OCI-LY7 (cell line): ENCODE data around the gene ADAM33. TPM values are rescaled to one million over a fixed set of nuclear protein-coding genes. Genes with fewer than 3 reads are reported as not detected.

ENCODE experiments used
- BruUV-seq: library from RNA; stranded (reverse); fragments of 400-500 nt; replicated peaks from 2 replicates; lab custom pipeline; 2021; lab: Mats Ljungman, UMichigan
- CTCF ChIA-PET: fragments of 300-600 bp; sonication (Branson Sonifier 250); formaldehyde crosslinking; loops from one replicate; lab custom pipeline; 2022; ENCODE audit warnings: antibody characterized with exemption; ENCODE audit not compliant: unreplicated experiment; lab: Charles Lee
- POLR2A ChIA-PET: fragments of 300-600 bp; sonication (Branson Sonifier 250); formaldehyde crosslinking; loops from one replicate; lab custom pipeline; 2022; ENCODE audit warnings: antibody characterized with exemption; lab: Charles Lee
- DNase-seq: peaks from one replicate; pipeline ENCODE4 v3.0.0-alpha.2; 2015; ENCODE audit warnings: low spot score
- H2AFZ ChIP-seq: fragments of 200-600 bp; sonication (generic), shearing (Covaris generic); 2 replicates; pipeline ENCODE4 v1.6.1; 2014; ENCODE audit warnings: mild to moderate bottlenecking, antibody characterized with exemption, low read length, moderate library complexity
- H3K27ac ChIP-seq: fragments of 200-600 bp; sonication (generic); 2 replicates; pipeline ENCODE4 v1.5.1; 2014; ENCODE audit warnings: mixed run types, low read depth, mild to moderate bottlenecking, moderate library complexity, low read length, inconsistent platforms; ENCODE audit not compliant: poor library complexity, severe bottlenecking
- H3K36me3 ChIP-seq: fragments of 200-600 bp; sonication (generic); 2 replicates; pipeline ENCODE4 v1.6.1; 2014; ENCODE audit warnings: mild to moderate bottlenecking, antibody characterized with exemption, low read length, moderate library complexity, mixed read lengths; ENCODE audit not compliant: insufficient read depth
- H3K4me1 ChIP-seq: fragments of 200-600 bp; sonication (generic); 2 replicates; pipeline ENCODE4 v1.5.1; 2014; ENCODE audit warnings: mild to moderate bottlenecking, low read length; ENCODE audit not compliant: insufficient read depth, poor library complexity, severe bottlenecking
- H3K4me2 ChIP-seq: fragments of 200-600 bp; sonication (generic); 2 replicates; pipeline ENCODE4 v1.6.1; 2014; ENCODE audit warnings: mild to moderate bottlenecking, low read length
- H3K4me3 ChIP-seq: fragments of 200-600 bp; sonication (generic); 2 replicates; pipeline ENCODE4 v1.5.1; 2014; ENCODE audit warnings: mild to moderate bottlenecking, low read depth, low read length; ENCODE audit not compliant: poor library complexity, severe bottlenecking
- H3K79me2 ChIP-seq: fragments of 200-600 bp; sonication (generic); 2 replicates; pipeline ENCODE4 v1.6.1; 2016; ENCODE audit warnings: low read depth, mild to moderate bottlenecking, low read length, moderate library complexity, mixed read lengths; ENCODE audit not compliant: insufficient read depth
- H3K9me2 ChIP-seq: fragments of 200-600 bp; sonication (generic); 2 replicates; pipeline ENCODE4 v1.6.1; 2016; ENCODE audit warnings: mild to moderate bottlenecking, low read length, mixed read lengths; ENCODE audit not compliant: insufficient read depth
- H3K9me3 ChIP-seq: fragments of 200-600 bp; sonication (generic); 2 replicates; pipeline ENCODE4 v1.6.1; 2014; ENCODE audit warnings: mild to moderate bottlenecking, mixed run types, low read length, mixed read lengths
- H4K20me1 ChIP-seq: fragments of 200-600 bp; sonication (generic); 2 replicates; pipeline ENCODE4 v1.6.1; 2014; ENCODE audit warnings: mild to moderate bottlenecking, antibody characterized with exemption, low read length, moderate library complexity, mixed read lengths; ENCODE audit not compliant: insufficient read depth
- EZH2phosphoT487 ChIP-seq: fragments of 200-600 bp; sonication (generic); IDR thresholded peaks from 2 replicates; pipeline ENCODE4 v1.6.1; 2018; ENCODE audit warnings: low read depth, borderline replicate concordance, mild to moderate bottlenecking, mixed run types, antibody characterized with exemption, low read length, moderate library complexity, mixed read lengths
- intact Hi-C: fragments of 100-400 bp; cut with micrococcal nuclease; formaldehyde crosslinking; loops from one replicate; pipeline ENCODE4 v1.10.0; 2022; ENCODE audit not compliant: unreplicated experiment
- total RNA-seq, 2 experiments: library from RNA; depleted of rRNA in 1 of 2; stranded (reverse); fragments of >200 nt in 1 of 2; shearing (Covaris generic) in 1 of 2; gene quantifications; 2 replicates each; pipeline ENCODE4 v1.2.3, GENCODE V29; 2014 to 2022
- TF ChIP-seq, protein P1 (sequence below): fragments of 200-600 bp; sonication (generic); conservative IDR thresholded peaks from 2 replicates; pipeline ENCODE4 v1.5.1; 2014; ENCODE audit warnings: mild to moderate bottlenecking, antibody characterized with exemption, low read length, moderate library complexity, mixed read lengths

ADAM33 gene
- total RNA-seq, 2 experiments from 2014 or later, result not detected

DNA sequence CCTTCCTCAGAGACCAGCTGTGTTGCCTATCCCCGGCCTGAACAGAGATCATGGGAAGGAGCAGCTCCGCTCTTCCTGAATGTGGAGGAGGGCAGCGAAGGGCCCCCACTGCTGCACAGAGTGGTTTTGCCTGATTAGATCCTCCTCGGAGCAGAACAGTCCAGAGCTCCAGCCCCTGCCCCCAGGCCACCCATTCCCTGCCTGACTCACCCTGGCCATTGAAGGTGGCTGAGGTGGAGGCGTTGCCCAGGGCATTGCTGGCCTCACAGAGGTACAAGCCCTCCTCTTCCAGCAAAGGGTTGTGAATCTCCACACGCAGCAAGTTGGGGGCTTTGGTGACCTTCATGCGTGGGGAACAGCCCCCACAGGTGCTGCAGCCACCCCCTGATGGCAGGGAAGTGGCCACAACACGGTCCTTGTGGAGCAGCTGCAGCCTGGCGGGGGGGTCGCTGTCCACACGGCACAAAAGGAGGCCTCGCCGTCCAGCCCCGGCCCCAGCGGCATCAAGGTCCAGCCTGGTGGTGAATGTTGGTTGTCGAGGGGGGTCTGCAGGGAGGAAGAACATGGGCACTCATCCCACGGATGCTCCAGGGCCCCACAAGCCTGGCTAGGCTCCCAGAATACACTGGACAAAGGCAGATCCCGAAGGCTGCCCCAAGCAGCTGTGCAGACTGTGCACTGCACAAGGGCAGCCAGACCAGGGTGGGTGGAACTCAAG, 15.9 kb upstream of the ADAM33 start:
- no TSS peak for BruUV-seq
- CTCF ChIA-PET, result interaction anchor here (0.6 kb wide), 1 partner anchor 1525 kb away, joined by 5 read pairs; no protein-coding TSS in a partner anchor

DNA sequence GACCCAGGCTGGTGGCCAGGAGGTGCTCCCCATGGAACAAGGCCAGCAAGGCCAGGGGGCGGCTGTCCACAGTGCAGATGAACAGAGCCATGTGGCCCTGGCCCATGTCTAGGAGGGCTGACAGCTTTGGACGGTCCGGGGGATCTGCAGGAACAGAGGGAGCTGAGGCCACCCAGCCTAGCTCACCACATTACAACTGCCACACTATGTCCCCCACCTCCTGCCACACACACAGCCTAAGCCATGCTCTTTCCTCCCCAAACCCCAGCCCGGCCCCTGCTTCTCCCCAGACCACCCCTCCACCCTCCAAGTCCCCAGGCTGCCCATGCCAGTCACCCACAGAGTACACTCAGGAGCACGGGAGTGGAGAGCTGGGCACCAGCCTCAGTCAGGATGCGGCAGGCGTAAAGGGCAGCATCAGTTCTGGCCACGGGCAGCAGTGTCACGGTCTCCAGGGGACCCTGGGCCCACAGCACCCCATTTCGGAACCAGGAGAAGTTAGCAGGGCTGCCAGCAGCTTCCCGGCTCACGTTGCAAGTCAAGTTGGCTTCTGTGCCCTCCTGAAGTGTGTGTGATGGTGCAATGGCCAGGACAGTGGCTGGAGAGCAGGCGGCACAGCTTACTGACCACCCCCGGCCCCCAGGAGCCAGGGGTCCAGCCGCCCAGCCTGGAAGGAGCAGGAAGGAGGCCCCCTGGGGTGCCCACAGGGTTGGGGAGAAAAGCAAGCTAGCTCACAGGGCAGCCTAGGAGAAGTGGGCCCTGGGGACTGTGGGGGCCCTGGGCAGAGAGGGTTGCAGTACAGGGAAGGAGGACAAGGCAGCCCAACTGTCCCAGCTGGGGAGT, 15.2 kb upstream of the ADAM33 start:
- Histone ChIP-seq H3K4me1 (no peaks in the 10 kb centered on the region), H3K79me2 (no peaks in the 10 kb centered on the region), H3K27ac (no peak overlapping the region), H4K20me1 (no peaks in the 10 kb centered on the region), H3K4me2 (no peak overlapping the region), H3K4me3 (no peak overlapping the region), H3K9me2 (no peaks in the 10 kb centered on the region), H2AFZ (no peak overlapping the region), H3K36me3 (no peaks in the 10 kb centered on the region), H3K9me3 (no peaks in the 10 kb centered on the region)
- ChIA-PET POLR2A (no interaction called here), CTCF (interaction anchor here (0.6 kb wide), 1 partner anchor 1526 kb away, joined by 5 read pairs; no protein-coding TSS in a partner anchor)
- no TSS peak for BruUV-seq
- no peak for TF ChIP-seq EZH2phosphoT487
- TF ChIP-seq, protein P1, sequence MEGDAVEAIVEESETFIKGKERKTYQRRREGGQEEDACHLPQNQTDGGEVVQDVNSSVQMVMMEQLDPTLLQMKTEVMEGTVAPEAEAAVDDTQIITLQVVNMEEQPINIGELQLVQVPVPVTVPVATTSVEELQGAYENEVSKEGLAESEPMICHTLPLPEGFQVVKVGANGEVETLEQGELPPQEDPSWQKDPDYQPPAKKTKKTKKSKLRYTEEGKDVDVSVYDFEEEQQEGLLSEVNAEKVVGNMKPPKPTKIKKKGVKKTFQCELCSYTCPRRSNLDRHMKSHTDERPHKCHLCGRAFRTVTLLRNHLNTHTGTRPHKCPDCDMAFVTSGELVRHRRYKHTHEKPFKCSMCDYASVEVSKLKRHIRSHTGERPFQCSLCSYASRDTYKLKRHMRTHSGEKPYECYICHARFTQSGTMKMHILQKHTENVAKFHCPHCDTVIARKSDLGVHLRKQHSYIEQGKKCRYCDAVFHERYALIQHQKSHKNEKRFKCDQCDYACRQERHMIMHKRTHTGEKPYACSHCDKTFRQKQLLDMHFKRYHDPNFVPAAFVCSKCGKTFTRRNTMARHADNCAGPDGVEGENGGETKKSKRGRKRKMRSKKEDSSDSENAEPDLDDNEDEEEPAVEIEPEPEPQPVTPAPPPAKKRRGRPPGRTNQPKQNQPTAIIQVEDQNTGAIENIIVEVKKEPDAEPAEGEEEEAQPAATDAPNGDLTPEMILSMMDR, result no peak
- intact Hi-C loops, result no loop called here
- DNase-seq, result no peak

More for the DNA sequence above, 15.9 kb upstream of the ADAM33 start:
- Histone ChIP-seq H3K79me2 (no peaks in the 10 kb centered on the region), H3K27ac (no peak overlapping the region), H2AFZ (no peak overlapping the region), H3K9me3 (no peaks in the 10 kb centered on the region), H4K20me1 (no peaks in the 10 kb centered on the region), H3K9me2 (no peaks in the 10 kb centered on the region), H3K36me3 (no peaks in the 10 kb centered on the region), H3K4me2 (no peak overlapping the region), H3K4me3 (no peak overlapping the region), H3K4me1 (no peaks in the 10 kb centered on the region)
- POLR2A ChIA-PET, result no interaction called here
- DNase-seq, result no peak
- TF ChIP-seq, protein P1, result no peak
- no peak for TF ChIP-seq EZH2phosphoT487
- intact Hi-C loops, result no loop called here

DNA sequence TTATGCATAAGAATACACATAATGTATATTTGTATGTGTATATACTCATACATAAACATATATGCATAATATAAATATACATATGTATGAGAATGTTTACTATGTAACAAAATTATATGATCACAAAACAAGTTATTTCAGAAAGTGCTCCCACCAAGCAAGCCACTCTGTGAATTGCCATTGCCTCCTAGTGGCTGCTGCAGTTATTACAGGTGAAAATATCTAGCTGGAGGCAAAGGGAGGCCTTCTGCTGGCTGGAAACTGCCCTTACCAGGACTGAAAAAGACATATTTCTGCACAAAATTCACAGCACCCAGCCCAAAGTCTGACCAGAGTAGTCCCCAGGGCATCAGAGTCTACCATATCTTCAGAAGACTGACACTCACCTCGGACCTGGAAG, 14.4 kb upstream of the ADAM33 start:
- no peak for DNase-seq
- POLR2A ChIA-PET, result no interaction called here
- CTCF ChIA-PET, result no interaction called here

More for the DNA sequence above, 14.4 kb upstream of the ADAM33 start:
- no peaks in the 10 kb centered on the region for H3K9me3 ChIP-seq
- no TSS peak for BruUV-seq
- H2AFZ ChIP-seq, result no peak overlapping the region
- no peak overlapping the region for H3K4me3 ChIP-seq
- TF ChIP-seq EZH2phosphoT487, result no peak
- TF ChIP-seq, protein P1, result peak; percentile 72
- no peak overlapping the region for H3K4me2 ChIP-seq
- H4K20me1 ChIP-seq, result no peaks in the 10 kb centered on the region
- no peak overlapping the region for H3K27ac ChIP-seq
- intact Hi-C loops, result no loop called here
- no peaks in the 10 kb centered on the region for H3K79me2 ChIP-seq
- H3K9me2 ChIP-seq, result no peaks in the 10 kb centered on the region
- no peaks in the 10 kb centered on the region for H3K4me1 ChIP-seq
- H3K36me3 ChIP-seq, result no peaks in the 10 kb centered on the region
